ENCODE measurements around the gene RAPGEF1. TPM values are rescaled to one million over a fixed set of nuclear protein-coding genes. Genes with fewer than 3 reads are reported as not detected.

Gene RAPGEF1
- total RNA-seq, 2 experiments from 2014 or later: 187 to 215 TPM

DNA sequence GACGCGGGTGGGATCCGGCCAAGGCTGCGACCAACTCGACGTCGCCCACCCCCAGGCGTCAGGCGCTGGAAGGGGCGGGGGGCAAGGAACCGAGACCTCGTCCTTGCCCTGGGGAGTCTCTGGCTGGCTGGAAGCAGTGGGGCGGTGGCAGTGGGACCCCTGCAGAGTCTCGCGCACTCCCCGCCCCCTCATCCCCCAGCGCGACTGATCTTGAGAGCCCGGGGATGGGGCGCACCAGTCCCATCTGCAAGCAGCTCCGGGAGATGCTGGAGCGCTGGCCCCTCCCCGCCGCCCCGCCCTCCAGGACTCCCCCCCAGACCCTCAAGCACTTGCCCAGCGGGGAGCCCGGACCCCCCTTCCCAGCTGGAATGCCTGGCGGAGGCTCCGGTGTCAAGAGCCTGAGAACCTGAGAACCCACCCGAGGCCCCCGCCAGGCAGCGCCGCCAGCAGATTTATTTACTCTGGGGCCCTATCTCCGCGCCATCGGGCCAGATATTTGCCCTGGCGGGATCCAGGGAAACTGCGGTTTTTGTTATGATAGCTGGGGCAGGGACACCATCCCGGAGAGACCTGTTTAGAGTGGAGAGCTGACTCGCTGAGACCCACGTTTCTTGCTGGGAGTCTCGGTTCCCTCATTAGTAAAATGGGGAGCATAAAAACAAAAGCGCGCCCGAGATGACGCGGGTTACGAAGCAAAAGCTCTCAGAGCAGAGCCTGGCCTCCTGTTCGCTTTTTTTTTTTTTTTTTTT is 193.4 kb downstream of the RAPGEF1 start:
- CTCF ChIA-PET: interaction anchor here (0.7 to 1.5 kb wide), 3 partner anchors 13 to 489 kb away, joined by 3 to 7 read pairs (median 3); no protein-coding TSS in a partner anchor
- H3K4me1 Mint-ChIP-seq: peaks cover 8% of the 10 kb centered on the region
- peaks cover 61% of the 10 kb centered on the region for H3K27me3 Mint-ChIP-seq
- DNase-seq (no peak), ATAC-seq (peak; percentile 23)
- H3K27ac Mint-ChIP-seq: no peak overlapping the region
- H3K4me3 Mint-ChIP-seq: peak overlapping the region; percentile 56
- peaks cover 23% of the 10 kb centered on the region for H3K9me3 Mint-ChIP-seq (ENCODE audit: low read depth)
- H3K36me3 Mint-ChIP-seq: peaks cover 25% of the 10 kb centered on the region

DNA sequence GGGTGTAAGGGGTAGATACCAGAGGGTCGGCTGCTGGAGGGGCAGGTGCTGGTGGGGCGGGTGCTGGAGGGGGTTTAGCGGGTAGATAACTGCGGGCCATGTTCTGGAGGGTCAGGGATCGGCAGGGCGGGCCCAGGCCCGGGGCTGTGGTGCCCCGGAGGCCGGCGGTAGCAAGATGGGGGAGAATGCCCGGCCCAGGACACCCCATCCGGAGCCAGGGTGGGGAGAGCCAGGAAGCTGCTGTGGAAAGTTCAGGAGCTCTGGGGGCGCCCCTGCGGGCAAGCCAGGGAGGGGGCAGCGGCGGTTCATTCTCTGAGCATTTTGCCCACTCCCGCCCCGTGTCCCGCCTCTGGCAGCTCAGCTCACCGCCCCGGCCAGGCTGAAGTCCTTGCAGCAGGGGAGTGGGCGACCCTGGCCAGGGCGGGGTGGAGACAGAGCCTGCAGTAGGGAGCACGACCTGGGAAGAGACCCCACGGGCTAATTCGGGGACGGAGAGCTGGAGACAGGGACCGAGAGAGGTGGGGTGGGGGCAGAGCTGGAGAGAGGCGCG is 194.0 kb downstream of the RAPGEF1 start:
- no peak for DNase-seq
- Mint-ChIP-seq H3K4me1 (peaks cover 8% of the 10 kb centered on the region), H3K27me3 (peaks cover 58% of the 10 kb centered on the region), H3K9me3 (ENCODE audit: low read depth) (peaks cover 23% of the 10 kb centered on the region), H3K27ac (no peak overlapping the region), H3K36me3 (peaks cover 25% of the 10 kb centered on the region), H3K4me3 (no peak overlapping the region)
- CTCF ChIA-PET: interaction anchor here (0.6 to 1.5 kb wide), 2 partner anchors 14 to 64 kb away, joined by 3 to 7 read pairs; no protein-coding TSS in a partner anchor
- no peak for ATAC-seq

DNA sequence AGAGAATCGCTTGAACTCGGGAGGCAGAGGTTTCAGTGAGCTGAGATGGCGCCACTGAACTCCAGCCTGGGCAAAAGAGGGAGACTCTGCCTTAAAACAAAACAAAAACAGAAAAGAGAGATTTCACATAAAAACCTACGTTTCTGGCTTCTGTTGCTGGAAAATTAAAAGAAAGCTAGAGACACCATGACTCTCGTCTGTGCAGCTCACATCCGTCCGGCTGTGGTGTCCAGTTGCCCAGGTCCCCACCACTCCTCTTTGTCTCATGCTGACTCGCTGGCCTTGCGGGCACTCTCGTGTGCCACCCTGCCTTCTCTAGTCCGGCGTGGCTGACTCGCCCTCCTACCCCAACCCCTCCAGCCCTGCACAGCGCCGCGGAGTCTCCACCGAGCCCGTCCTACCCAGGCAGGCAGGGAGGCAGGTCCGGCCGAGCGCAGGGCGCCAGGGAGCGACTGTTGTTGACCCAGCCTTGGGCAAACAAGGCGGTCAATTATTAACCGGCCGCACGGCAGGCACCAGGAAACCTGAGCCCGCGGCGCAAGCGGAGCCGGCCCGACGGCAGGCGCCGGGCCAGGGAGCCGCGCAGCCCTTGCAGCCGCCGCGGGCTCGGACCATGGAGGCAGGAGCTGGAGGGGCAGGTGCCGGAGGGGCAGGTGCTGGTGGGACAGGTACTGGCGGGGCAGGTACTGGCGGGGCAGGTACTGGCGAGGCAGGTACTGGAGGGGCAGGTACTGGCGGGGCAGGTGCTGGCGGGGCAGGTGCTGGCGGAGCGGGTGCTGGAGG is 194.7 kb downstream of the RAPGEF1 start, which contains the start of gene PRRT1B:
Gene PRRT1B, plus strand, starts transcription at position 521 of the 783 bp plus-strand sequence. Its CDS starts 93 bp downstream, at position 614.
- ATAC-seq: no peak
- peaks cover 55% of the 10 kb centered on the region for H3K27me3 Mint-ChIP-seq
- H3K27ac Mint-ChIP-seq: no peak within 1 kb of the TSS

DNA sequence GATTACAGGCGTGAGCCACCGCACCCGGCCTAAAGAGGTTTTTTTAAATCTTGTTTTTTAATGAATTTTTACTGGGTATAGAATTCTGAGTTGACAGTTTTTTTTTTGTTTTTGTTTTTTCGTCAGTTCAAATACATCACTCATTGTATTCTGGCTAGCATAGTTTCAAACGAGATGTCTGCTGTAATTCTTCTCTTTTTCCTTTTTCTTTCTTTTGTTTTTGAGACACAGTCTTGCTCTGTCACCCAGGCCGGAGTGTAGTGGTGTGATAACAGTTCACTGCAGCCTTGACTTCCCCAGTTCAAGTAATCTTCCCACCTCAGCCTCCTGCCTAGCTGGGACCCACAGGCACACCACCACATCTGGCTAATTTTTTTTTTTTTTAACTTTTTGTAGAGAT is 196.7 kb downstream of the RAPGEF1 start:
- H3K36me3 Mint-ChIP-seq: peaks cover 18% of the 10 kb centered on the region
- ATAC-seq (no peak), DNase-seq (no peak)
- peaks cover 23% of the 10 kb centered on the region for H3K4me1 Mint-ChIP-seq
- H3K27me3 Mint-ChIP-seq: peaks cover 35% of the 10 kb centered on the region
- H3K9me3 Mint-ChIP-seq (ENCODE audit: low read depth): peaks cover 16% of the 10 kb centered on the region
- no peak overlapping the region for H3K4me3 Mint-ChIP-seq
- no peak overlapping the region for H3K27ac Mint-ChIP-seq
- CTCF ChIA-PET: no interaction called here

More for the DNA sequence above, 194.7 kb downstream of the RAPGEF1 start, which contains the start of gene PRRT1B:
- DNase-seq: no peak
- peaks cover 23% of the 10 kb centered on the region for H3K9me3 Mint-ChIP-seq (ENCODE audit: low read depth)
- no peak within 1 kb of the TSS for H3K4me3 Mint-ChIP-seq
- peaks cover 25% of the 10 kb centered on the region for H3K36me3 Mint-ChIP-seq
- peaks cover 13% of the 10 kb centered on the region for H3K4me1 Mint-ChIP-seq
- CTCF ChIA-PET: interaction anchor here (0.6 to 0.9 kb wide), 2 partner anchors 20 to 63 kb away, joined by 3 read pairs; no protein-coding TSS in a partner anchor

DNA sequence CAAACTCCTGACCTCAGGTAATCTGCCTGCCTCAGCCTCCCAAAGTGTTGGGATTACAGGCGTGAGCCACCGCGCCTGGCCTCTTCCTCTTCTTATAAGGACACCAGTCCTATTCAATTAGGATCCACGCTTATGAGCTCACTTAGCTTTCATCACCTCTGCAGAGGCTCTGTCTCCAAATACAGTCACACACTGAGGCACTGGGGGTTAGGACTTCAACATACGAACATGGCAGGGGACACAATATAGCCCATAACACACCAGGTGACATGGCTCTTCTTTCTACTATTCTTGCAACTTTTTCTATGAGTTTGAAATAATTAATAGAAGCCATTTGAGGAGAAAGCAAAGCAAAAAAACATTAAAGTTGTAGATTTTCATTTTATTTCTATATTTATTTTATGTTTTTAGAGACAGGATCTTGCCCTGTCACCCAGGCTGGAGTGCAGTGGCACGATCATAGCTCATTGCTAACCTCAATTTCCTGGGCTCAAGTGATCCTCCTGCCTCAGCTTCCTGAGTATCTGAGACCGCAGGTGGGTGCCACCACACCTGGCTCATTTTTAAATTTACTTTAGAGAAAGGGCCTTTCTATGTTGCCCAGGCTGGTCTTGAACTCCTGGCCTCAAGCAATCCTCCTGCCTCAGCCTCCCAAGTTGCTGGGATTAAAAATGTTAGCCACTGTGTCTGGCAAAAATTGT is 200.5 kb downstream of the RAPGEF1 start:
- ATAC-seq (peak; percentile 60), DNase-seq (peak; percentile 59)
- H3K27ac Mint-ChIP-seq: peak overlapping the region; percentile 70
- H3K27me3 Mint-ChIP-seq: peaks cover 4% of the 10 kb centered on the region
- H3K36me3 Mint-ChIP-seq: peaks cover 11% of the 10 kb centered on the region
- H3K4me1 Mint-ChIP-seq: peaks cover 25% of the 10 kb centered on the region
- CTCF ChIA-PET: interaction anchor here (0.6 to 2.1 kb wide), 2 partner anchors 36 to 52 kb away, joined by 3 to 4 read pairs; no protein-coding TSS in a partner anchor
- peaks cover 15% of the 10 kb centered on the region for H3K9me3 Mint-ChIP-seq (ENCODE audit: low read depth)
- no peak overlapping the region for H3K4me3 Mint-ChIP-seq

DNA sequence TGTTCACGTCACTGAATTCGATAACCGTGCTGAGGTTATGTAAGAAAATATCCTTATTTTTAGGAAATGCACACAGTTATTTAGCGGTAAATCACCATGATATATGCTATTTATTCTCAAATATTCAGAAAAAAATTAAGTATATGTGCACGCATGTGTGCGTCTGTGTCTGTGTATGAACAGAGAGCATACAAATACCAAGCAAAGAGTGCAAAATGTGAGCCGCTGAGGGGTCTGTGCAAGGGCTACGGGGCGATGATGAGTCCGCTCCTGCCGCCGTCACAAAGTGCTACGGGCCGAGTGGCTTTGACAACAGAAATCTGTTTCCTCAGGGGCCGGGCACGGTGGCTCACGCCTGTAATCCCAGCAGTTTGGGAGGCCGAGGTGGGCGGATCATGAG is 201.9 kb downstream of the RAPGEF1 start:
- CTCF ChIA-PET: interaction anchor here (2.1 kb wide), 1 partner anchor 53 kb away, joined by 4 read pairs; no protein-coding TSS in a partner anchor

DNA sequence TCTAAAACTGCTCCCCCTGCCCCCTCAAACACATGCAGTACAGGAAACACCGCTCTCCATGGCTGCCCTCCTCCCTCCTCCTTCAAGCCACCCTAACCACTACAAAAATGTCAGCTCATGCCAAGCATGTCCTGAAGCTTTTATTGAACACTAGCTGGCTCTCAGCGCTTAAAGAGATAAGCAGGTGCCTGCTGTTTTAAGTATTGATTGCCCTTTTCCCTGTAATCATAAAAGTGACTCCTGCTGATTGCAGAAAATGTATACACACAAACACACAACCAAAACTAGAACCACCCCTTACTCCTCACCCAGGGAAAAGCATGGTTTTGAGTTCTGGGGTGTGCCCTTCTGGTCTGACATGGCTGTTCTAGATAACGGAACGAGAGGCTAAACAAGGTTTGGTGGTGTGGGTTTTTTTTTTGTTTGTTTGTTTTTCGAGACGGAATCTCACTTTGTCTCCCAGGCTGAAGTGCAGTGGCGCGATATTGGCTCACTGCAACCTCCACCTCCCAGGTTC is 205.1 kb downstream of the RAPGEF1 start:
- Mint-ChIP-seq H3K4me1 (peaks cover 27% of the 10 kb centered on the region), H3K4me3 (no peak overlapping the region), H3K27me3 (no peaks in the 10 kb centered on the region), H3K27ac (peak overlapping the region; percentile 64), H3K36me3 (no peaks in the 10 kb centered on the region), H3K9me3 (ENCODE audit: low read depth) (peaks cover 2% of the 10 kb centered on the region)
- no peak for DNase-seq
- ATAC-seq: no peak
- CTCF ChIA-PET: interaction anchor here (1.1 to 1.3 kb wide), 2 partner anchors 50 to 221 kb away, joined by 3 read pairs; no protein-coding TSS in a partner anchor

More for the DNA sequence above, 201.9 kb downstream of the RAPGEF1 start:
- Mint-ChIP-seq H3K36me3 (peaks cover 2% of the 10 kb centered on the region), H3K27ac (no peak overlapping the region), H3K9me3 (ENCODE audit: low read depth) (peaks cover 7% of the 10 kb centered on the region), H3K4me1 (peaks cover 26% of the 10 kb centered on the region), H3K4me3 (no peak overlapping the region), H3K27me3 (no peaks in the 10 kb centered on the region)
- ATAC-seq (no peak), DNase-seq (no peak)

DNA sequence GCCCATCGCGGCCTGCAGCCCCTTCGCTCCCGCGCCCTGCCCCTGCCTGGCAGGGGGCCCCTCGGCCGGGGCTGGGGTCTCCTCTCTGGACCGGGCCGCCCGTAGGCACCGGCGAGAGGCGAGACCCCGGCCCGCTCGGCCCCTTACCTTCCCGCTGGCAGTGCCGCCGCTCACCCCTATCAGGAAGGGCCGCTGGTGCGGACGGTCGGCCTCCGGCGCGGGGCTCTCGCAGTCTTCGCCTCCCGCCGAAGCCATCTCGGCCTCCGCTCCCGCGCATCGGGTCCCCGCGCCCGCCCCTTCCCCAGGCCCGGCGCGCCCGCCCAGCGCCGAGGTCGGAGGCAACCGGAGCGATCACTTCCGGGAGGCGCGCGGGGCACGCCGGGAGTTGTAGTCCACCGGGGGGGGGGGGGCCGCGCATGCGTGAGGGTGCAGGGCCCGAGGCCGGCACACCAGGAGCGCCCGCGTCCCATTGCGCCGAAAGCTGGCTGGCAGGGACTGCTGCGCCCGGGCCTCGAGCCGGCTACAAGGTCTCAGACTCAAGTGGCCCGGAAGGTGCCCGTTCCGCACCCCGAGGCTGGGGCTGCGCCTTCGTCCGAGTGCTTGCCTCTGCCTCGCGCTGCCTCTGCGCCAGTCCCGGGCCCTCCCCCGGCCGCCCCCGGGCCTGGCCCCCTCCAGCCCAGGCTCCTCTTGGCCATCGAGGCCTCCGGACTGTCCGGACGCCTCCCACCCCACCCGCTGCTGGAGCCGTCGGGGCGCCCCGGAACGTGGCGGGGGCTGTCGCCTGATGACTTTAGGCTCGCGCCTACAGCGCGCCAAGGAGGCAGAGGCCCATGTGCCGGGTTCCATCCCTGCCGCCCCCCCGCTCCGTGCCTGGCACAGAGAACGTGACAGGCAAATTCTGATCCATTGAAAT is 208.7 kb downstream of the RAPGEF1 start, which contains the start of gene UCK1:
Gene UCK1, minus strand, starts transcription at position 344 of the 913 bp plus-strand sequence. Its CDS starts 89 bp downstream, at position 255.
- CTCF ChIA-PET: interaction anchor here (0.8 kb wide), 1 partner anchor 224 kb away, joined by 4 read pairs; no protein-coding TSS in a partner anchor
- Mint-ChIP-seq H3K36me3 (peaks cover 16% of the 10 kb centered on the region), H3K27ac (peak within 1 kb of the TSS; percentile 67), H3K9me3 (ENCODE audit: low read depth) (no peaks in the 10 kb centered on the region), H3K4me1 (peaks cover 21% of the 10 kb centered on the region), H3K27me3 (no peaks in the 10 kb centered on the region), H3K4me3 (peak within 1 kb of the TSS; percentile 77)
- DNase-seq (peak; percentile 79), ATAC-seq (peak; percentile 96)

DNA sequence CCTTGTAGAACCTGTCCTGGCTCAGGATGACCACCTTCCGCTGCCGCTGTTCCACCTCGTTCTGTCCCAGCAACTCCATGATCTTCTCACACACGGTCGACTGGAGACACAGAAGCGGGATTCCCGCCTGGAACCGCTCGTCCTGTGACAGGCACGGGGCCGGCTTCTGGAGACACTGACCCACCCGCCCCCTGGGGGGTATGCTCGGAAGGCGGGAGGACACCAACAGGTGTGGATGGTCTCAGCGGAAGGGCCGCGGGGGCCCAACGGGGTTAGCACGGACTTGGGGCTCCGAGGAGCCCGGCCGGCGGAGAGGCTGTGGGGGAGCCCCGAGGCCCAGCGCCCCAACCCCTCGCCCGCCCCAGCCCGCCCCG is 209.3 kb downstream of the RAPGEF1 start:
- ATAC-seq (peak; percentile 31), DNase-seq (no peak)
- H3K27me3 Mint-ChIP-seq: no peaks in the 10 kb centered on the region
- CTCF ChIA-PET: no interaction called here
- peak overlapping the region; percentile 77 for H3K4me3 Mint-ChIP-seq
- peaks cover 21% of the 10 kb centered on the region for H3K4me1 Mint-ChIP-seq
- H3K9me3 Mint-ChIP-seq (ENCODE audit: low read depth): no peaks in the 10 kb centered on the region
- H3K36me3 Mint-ChIP-seq: peaks cover 21% of the 10 kb centered on the region
- H3K27ac Mint-ChIP-seq: peak overlapping the region; percentile 65

DNA sequence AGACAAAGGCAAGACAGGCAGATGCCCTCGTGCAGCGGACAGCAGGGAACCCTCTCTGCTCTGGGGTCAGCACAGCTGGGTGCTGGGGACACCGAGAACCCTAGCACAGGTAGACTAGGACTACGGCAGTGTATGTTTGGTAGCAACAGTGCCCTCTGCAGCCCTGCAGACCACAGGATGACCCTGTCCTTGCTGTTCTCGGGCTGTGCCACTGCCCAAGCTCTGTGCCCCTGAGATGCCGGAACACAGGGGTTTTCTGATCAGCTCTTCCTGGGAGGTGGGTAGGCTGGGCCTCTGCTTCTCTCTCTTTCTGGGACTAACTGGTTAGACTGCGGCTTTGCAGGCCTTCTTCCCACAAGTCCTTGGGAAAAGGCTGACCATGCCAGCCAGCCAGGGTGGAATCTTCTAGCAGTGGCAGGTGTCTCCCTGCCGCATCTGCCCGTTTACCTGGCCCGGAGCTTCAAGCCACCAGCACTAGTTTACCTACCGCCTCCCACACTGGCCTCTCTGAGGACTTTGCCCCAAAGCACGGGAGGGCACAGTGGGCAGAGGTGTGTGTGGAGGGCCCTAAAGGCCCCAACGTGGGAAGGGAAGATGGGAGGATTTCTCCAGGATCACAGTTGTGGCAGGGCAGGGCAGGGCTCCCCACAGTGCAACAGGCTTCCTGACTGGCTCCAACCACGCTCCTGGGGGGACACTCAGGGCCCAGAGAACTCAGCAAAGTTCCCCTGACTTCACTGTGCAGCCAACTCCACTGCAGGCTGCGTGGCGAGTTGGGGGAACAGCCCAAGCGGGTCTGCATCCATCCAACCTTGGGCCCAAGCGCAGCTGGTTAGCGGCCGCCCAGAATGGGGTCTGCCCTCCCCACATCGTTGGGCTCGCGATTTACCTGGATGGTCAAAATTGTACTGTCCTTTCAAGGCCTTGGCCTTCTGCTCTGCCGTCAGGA is 210.0 kb downstream of the RAPGEF1 start:
- Mint-ChIP-seq H3K4me3 (peak overlapping the region; percentile 77), H3K4me1 (peaks cover 16% of the 10 kb centered on the region), H3K27ac (peak overlapping the region; percentile 67), H3K36me3 (peaks cover 21% of the 10 kb centered on the region), H3K27me3 (no peaks in the 10 kb centered on the region), H3K9me3 (ENCODE audit: low read depth) (no peaks in the 10 kb centered on the region)
- ATAC-seq: no peak
- no peak for DNase-seq
- CTCF ChIA-PET: no interaction called here

All from activated CD8-positive, alpha-beta memory T cell treated with anti-CD3 and anti-CD28 coated beads, Interleukin-2, amount 10 ng/mL, durations not matched to agents 7 days and 5 days (primary cell).